Fibroblast of mammary gland (primary cell): ENCODE measurements around the gene VPS13A.
"Not testable (repeated sequence)": the region's sequence is repeated elsewhere in the genome, so short reads cannot be mapped to it uniquely, and the experiment has no call there.

ENCODE experiments used
- DNase-seq: peaks from one replicate; pipeline ENCODE4 v3.0.0-alpha.2; 2010; ENCODE audit warnings: low read depth
- H3K4me3 ChIP-seq: 2 replicates; pipeline ENCODE4 v1.5.1; 2011; ENCODE audit warnings: low read depth, mild to moderate bottlenecking, low read length, moderate library complexity; ENCODE audit not compliant: control insufficient read depth
- TF ChIP-seq, protein P1 (sequence below): conservative IDR thresholded peaks from 2 replicates; pipeline ENCODE4 v1.5.1; 2011; ENCODE audit warnings: low read depth, low read length, inconsistent platforms; ENCODE audit not compliant: control insufficient read depth, insufficient read depth

The VPS13A gene

DNA sequence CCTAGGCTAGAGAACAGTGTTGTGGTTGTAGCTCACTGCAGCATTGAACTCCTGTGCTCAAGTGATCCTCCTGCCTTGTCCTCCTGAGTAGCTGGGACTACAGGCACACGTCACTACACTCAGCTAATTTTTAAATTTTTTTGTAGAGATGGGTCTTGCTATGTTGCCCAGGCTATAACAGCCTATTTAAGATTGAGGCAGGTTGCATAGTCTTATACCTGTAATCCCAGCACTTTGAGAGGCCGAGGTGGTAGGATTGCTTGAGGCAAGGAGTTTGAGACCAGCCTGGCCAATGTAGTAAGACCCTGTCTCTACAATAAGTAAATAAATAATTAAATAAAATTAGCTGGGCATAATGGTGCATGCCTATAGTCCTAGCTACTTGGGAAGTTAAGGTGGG, 79.9 kb downstream of the VPS13A start:
- TF ChIP-seq, protein P1, sequence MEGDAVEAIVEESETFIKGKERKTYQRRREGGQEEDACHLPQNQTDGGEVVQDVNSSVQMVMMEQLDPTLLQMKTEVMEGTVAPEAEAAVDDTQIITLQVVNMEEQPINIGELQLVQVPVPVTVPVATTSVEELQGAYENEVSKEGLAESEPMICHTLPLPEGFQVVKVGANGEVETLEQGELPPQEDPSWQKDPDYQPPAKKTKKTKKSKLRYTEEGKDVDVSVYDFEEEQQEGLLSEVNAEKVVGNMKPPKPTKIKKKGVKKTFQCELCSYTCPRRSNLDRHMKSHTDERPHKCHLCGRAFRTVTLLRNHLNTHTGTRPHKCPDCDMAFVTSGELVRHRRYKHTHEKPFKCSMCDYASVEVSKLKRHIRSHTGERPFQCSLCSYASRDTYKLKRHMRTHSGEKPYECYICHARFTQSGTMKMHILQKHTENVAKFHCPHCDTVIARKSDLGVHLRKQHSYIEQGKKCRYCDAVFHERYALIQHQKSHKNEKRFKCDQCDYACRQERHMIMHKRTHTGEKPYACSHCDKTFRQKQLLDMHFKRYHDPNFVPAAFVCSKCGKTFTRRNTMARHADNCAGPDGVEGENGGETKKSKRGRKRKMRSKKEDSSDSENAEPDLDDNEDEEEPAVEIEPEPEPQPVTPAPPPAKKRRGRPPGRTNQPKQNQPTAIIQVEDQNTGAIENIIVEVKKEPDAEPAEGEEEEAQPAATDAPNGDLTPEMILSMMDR = no peak

DNA sequence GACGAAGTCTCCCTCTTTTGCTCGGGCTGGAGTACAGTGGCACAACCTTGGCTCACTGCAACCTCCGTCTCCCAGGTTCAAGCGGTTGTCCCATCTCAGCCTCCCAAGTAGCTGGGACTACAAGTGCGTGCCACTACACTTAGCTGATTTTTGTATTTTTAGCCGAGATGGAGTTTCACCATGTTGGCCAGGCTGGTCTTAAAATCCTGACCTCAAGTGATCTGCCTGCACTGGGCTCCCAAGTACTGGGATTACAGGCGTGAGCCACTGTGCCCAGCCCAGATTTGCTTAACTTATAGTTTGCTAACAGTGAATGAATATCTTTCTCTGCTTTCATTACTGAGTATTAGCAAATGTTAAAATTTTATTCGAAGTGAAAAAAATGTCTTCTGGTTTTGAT, 84.3 kb downstream of the VPS13A start:
- no peak for DNase-seq
- TF ChIP-seq, protein P1 = no peak
- H3K4me3 ChIP-seq = no peak overlapping the region

More for the DNA sequence above, 79.9 kb downstream of the VPS13A start:
- no peak for DNase-seq
- no peak overlapping the region for H3K4me3 ChIP-seq

DNA sequence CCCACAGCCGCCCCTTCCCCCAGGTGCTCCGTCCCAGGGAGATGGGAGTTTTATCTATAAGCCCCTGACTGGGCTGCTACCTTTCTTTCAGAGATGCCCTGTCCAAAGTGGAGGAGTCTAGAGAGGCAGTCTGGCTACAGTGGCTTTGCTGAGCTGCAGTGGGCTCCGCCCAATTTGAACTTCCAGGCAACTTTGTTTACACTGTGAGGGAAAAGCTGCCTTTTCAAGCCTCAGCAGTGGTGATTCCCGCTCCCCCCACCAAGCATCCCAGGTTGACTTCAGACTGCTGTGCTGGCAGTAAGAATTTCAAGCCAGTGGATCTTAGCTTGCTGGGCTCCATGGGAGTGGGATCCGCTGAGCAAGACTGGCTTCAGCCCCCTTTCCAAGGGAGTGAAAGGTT, 90.4 kb downstream of the VPS13A start:
- not testable (repeated sequence) for H3K4me3 ChIP-seq, DNase-seq

DNA sequence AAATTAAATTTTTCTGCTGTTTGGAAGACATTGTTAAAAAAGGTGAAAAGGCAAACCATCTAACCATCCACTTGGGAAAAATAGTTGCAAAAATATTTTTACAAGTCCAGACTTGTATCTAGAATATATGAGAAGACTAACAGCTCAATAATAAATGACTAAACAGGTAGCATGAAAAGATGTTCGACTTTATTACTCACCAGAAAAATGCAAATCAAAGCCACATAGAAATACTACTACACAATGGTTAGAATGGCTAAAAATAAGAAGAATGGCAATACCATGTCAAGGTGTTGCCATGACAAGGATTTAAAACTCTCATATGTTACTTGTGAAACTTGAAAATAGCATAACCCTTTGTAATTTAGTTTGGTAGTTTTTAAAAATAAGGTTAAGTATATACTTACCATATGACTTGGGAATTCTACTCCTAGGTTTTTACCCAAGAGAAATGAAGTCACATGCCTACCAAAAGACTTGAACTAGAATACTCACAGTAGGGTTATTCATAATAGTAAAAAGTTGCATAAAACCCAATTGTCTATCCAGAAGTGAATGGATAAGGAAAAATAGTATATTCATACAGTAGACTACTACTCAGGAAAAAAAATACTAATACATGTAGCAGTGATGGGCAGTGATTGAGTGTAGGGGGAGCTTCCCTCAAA, 93.8 kb downstream of the VPS13A start:
- no peak for DNase-seq
- no peak overlapping the region for H3K4me3 ChIP-seq
- TF ChIP-seq, protein P1 = no peak

DNA sequence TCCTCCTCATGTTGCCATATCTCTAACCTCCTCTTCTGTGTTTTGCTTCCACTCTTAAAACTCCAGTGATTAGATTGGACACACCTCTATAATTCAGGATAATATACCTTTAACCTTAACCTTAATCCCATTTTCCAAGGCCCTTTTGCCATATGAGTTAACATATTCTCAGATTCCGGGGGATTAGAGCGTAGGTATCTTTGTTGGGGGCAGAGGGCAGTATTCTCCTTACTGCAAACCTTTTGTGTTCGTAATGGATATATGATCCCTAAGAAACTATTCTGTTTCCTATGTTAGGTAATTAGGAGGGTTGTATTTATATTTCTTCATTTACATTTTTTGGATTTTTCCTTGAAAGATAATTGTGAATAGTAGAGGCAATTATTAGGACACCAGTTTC, 99.5 kb downstream of the VPS13A start:
- TF ChIP-seq, protein P1 = no peak
- no peak for DNase-seq
- no peak overlapping the region for H3K4me3 ChIP-seq

DNA sequence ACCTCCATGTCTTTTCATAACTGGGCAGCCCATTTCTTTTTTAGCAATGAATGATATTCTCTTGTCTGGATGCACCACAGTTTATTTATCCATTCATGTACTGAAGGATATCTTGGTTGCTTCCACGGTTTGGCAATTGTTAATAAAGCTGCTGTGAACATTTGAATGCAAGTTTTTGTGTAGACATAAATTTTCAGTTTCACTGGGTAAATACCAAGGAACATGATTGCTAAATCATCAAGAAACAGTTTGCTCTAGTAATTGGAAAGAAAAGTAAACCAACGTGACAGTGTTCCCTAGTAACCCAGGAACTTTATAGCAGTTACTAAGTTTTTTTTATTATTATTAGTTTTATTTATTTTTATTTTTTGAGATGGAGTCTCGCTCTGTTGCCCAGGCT, 100.4 kb downstream of the VPS13A start:
- DNase-seq = no peak
- H3K4me3 ChIP-seq = no peak overlapping the region
- TF ChIP-seq, protein P1 = no peak

DNA sequence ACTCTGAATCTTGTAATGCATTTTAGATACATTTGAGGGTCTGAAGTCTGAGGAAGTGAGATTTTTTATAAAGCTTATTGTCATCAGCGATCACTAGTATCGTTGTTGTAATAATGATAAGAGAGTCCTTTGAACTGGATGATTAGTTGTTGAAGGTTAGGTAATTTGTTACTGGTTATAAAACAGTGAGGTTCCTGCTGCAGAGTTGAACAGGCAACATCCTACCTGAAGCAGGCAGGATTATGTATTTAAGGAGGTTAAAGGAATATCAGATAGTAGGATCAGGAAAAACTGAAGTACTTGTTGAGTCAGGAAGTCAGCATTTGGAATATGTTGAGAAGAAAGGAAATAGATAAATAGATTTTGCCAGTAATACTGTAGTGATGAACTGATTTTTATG, 106.7 kb downstream of the VPS13A start:
- H3K4me3 ChIP-seq = no peak overlapping the region
- no peak for DNase-seq
- TF ChIP-seq, protein P1 = no peak
